ENCODE measurements around the gene SAP130.

SAP130 gene

DNA sequence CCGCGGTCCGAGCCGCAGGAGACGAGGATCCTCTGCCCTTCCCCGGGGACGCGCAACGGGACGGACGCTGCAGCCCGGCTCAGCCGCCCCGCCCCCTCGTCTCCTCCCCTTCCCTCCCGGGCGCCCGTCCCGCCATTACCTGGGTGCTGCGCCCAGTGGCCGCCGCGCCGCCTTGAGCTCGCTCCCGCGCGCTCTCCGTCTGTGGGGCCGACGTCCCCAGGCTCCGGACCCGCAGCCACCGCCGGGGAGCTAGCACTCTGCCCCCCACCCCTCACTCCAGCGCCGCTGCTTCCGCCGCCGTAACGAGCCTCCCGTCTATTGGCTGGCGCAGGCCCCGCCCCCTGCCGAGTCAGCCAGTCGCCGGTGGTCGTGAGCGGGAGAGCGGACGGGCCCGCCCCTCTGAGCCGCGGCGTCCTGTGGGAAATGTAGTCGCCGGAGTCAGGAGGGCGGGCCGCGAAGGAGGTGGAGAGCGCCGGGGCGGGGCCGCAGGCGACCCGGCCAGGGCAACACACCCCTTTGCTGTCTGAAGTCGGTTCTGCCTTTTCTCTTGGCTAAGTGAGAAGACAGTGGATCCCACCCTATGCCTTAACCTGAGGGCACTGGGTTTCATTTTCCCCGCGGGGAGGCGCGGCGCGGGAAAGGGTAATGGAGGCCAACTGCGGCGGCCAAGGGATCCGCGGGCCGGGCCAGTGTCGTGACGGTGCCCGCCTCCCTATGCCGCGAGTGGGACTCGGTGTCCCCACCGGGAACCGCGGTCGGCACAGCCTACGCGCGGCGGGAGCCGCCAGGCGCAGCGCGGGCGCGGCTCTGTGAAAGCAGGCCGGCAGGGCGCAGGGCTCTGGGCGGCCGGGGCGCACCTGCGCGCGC is at the start of gene SAP130:
Gene SAP130, minus strand, starts transcription at position 259 of the 867 bp plus-strand sequence. CDS start 1,767 bp downstream, outside the sequence.
- peak; percentile 97 for DNase-seq (ENCODE audit: low spot score)

DNA sequence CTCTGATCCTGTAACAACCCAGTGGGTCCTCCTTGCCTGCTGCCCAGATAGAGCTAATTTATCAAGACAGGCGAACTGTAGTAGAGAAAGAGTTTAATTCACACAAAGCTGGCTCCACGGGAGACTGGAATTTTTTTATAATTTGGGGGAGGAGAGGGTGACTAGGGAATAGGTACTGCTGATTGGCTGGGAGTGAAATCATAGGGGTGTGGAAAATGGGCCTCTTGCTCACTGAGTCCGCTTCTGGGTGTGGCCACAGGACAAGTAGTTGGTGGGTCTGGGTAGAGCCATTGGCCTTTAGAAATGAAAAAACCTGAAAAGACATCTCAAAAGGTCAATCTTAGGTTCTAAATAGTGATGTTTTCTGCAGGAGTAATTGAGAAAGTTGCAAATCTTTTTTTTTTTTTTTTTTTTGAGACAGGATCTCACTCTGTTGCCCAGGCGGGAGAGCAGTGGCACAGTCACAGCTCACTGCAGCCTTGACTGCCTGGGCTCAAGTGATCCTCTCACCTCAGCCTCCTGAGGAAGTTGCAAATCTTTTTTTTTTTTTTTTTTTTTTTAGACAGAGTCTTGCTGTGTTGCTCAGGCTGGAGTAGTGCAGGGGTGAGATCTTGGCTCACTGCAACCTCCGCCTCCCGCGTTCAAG is 48.7 kb upstream of the SAP130 start:
- DNase-seq (ENCODE audit: low spot score) = no peak

DNA sequence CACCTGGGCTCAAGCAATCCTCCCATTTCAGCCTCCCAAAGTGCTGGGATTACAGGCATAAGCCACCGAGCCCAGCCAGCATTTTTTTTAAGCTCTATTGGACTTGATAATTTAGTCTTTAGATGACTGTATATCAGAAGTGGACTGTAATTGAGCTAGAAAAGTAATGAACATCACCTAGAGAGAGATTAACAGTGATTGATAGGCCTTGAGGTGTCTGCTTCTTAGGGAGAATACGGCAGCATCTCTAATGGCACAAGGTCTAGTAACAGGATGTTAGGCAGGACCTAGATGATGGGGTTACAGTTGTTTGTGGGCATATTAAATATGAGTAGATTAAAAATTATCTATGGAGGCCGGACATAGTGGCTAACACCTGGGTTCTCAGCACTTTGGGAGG is 45.4 kb upstream of the SAP130 start:
- no peak for DNase-seq (ENCODE audit: low spot score)

GRCh38 chr2:128069769-128070168 is 41.9 kb upstream of the SAP130 start:
- no peak for DNase-seq (ENCODE audit: low spot score)

- DNase-seq (ENCODE audit: low spot score) = no peak
These were observed 36.5 kb upstream of the SAP130 start for GRCh38 chr2:128064353-128064752.

DNA sequence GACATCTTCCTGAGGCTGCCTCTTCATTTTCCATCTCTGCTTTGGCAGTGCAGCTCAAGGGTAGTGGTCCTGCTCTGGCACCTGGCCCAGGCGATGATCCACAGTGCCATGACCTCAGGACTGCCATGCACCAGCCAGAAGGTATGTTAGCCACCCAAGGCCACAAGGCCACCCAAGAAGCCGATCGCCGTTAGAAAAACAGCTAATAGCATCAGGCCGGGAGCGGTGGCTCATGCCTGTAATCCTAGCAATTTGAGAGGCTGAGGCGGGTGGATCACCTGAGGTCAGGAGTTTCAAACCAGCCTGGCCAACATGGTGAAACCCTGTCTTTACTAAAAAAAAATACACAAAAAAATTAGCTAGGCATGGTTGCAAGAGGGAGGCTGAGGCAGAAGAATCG is 34.7 kb upstream of the SAP130 start:
- no peak for DNase-seq (ENCODE audit: low spot score)

DNA sequence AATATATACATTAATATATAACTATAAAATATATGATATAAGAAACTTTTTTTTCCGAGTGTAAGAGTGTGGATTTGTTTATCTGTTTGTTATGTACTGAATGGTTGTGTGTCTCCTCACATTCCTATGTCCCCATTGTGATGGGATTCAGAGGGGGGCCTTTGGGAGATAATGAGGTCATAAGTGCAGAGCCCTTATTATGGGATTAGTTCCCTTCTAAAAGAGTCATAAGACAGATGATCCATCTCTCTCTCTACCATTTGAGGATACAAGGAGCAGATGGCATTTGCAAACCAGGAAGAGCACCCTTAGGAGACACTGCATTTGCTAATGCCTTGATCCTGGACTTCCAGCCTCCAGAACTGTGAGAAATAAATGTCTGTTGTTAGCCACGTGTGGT is 30.3 kb upstream of the SAP130 start:
- no peak for DNase-seq (ENCODE audit: low spot score)

DNA sequence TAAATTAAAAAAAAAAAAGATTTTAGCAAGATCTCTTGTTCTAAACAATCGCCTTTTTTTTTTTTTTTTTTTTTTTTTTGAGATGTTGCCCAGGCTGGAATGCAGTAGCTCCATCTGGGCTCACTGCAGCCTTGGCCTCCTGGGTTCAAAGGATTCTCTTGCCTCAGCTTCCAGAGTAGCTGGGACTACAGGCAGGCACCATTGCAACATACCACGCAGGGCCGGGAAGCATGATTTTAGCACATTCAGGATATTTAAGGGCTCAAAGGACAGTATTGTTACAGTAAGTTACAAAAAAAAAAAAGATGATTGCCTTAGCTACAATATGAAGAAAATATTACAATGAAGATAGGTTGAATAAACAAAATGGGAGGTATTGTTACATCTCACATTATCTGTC is 29.5 kb upstream of the SAP130 start:
- DNase-seq (ENCODE audit: low spot score) = no peak

GRCh38 chr2:128054104-128054885 is 26.4 kb upstream of the SAP130 start:
- no peak for DNase-seq (ENCODE audit: low spot score)

DNA sequence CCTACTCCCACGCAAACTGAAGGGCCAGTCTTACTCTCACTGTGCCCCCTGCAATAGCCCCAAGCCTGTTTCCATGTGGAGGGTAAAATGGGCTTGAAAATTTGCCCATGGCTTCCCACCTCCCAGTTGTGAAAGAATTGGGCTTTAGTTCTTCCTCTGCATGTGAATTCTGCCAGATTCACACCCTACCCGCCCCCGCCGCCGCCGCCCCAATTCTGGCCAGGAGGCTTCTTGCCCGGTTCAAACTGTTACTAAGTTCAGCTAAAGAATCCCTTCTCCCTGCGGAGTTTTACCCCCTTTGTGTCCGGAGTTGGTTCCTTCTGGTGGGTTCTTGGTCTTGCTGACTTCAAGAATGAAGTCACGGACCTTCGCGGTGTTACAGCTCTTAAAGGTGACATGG is 25.5 kb upstream of the SAP130 start:
- no peak for DNase-seq (ENCODE audit: low spot score)

DNA sequence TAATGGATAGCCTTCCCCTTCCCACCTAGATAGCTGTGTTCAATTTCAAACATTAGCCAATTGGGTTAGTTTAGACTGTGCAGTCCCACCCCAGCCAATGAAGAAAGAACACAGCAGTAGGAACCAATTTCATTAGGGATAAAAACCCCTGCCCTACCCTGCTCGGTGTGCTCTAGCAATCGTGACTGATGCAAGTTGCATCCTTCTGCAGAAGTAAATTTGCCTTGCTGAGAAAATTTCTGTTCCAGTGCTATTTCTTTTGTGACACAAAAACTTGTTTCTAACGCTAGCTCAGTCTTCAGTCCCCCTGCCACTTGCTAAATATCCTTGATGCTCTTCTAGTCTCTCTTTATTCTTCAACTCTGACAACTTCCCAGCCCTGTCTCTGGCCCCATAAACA is 15.2 kb upstream of the SAP130 start:
- DNase-seq (ENCODE audit: low spot score) = no peak

DNA sequence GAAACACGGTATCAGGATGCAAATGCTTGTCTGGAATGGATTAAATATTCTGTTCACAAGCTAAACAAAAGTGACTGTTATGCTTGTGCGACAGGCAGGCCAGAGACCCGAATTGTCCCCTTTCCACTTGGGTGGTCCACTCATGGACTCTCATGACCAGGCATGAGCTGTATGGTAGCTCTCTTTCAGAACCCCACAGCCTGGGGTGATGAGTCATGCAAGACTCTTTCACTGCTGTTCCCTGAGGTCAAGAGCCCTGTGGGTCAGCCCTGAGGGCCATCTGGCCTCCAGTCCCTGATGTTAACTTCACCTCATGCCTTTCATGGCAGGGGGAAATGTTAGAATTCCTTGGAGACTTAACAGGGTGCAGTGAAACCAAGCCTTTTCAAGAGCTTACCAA is 13.7 kb upstream of the SAP130 start:
- no peak for DNase-seq (ENCODE audit: low spot score)

- DNase-seq (ENCODE audit: low spot score) = no peak
These were observed 12.4 kb upstream of the SAP130 start for GRCh38 chr2:128040166-128040771.

GRCh38 chr2:128039535-128039934 is 11.7 kb upstream of the SAP130 start:
- no peak for DNase-seq (ENCODE audit: low spot score)

DNA sequence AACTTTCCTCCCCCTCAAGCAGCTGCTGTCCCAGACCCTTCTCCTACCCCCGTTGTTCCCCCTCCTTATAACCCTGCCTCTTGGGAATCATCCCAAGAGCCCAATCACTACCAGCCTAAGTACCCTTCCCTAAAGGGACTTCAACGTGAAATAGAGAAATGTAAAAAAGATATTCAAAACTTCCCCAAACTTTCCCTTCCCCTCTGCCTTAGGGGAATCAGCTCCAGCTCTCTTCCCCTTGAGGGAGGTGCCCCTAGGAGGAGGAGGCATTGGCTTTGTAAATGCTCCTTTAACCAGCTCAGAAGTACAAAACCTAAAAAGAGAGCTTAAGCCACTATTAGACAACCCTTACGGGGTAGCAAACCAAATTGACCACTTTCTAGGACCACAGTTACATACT is 10.6 kb upstream of the SAP130 start:
- no peak for DNase-seq (ENCODE audit: low spot score)

- no peak for DNase-seq (ENCODE audit: low spot score)
These were observed 9.8 kb upstream of the SAP130 start for GRCh38 chr2:128037649-128038048.

DNA sequence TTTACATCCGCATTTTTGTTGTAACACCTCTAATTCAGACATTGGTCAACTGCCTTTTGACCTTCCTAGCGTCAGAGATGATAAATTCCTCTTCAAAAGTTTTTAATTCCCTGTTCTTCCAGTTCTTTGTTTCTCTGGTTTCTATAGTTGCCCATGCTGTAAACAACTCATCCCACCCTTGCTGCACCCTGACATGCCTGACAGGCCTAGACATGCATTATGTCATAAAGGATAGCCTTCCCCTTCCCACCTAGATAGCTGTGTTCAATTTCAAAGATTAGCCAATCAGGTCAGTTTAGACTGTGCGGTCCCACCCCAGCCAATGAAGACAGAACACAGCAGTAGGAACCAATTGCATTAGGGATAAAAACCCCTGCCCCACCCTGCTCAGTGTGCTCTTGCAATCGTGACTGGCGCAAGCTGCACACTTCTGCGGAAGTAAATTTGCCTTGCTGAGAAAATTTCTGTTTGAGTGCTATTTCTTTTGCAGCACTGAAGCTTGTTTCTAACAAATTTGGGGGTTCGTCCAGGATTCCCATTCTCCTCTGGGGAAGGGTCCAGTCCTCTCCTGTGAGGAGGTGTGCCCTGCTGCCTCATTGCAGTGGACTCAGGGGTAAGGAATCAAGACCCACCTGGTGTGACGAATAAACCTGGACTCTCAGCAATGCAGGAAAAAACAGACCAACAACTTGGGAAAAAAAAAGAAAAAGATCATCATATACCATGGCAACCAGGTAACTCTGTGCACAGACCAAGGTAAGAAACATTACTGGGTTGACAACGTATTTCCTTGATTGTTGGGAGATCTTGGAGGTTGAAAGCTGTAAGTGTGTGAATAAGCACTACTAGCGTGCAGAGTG is 9.1 kb upstream of the SAP130 start:
- no peak for DNase-seq (ENCODE audit: low spot score)

DNA sequence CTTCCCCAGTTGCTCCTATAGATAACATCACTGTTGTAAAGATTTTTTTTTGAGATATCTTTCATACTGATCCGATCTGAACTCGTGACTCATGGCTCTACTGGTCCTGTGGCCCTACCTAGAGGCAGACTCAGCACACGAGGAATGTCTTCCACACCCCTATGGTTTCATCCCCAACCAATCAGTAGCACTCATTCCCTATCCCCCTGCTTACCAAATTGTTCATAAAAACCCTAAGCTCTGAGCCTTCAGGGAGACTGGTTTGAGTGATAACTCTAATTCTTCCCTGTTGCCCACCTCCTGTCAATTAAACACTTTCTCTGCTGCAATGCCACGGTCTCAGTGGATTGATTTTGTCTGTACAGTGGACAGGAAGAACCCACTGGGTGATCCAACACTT is 4.2 kb upstream of the SAP130 start:
- DNase-seq (ENCODE audit: low spot score) = no peak

DNA sequence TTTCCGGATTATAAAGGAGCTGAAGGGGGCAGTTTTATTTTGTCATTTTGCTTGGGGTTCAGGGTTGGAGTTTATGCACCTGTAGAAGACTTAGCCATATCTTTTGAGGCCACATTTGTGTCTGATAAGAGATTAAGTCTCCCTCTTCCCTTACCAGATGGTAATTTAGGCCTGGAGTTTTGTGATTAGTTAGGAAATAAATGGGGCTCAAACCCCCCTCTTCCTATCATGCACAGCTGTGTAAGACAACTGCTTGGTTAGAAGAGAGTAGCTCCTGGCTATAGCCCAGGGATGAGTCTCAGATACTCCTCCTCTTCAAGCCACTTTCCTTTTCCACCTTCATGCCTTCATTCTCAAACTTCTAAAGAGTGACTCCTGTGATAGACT is 802 bp upstream of the SAP130 start:
- DNase-seq (ENCODE audit: low spot score) = no peak

DNA sequence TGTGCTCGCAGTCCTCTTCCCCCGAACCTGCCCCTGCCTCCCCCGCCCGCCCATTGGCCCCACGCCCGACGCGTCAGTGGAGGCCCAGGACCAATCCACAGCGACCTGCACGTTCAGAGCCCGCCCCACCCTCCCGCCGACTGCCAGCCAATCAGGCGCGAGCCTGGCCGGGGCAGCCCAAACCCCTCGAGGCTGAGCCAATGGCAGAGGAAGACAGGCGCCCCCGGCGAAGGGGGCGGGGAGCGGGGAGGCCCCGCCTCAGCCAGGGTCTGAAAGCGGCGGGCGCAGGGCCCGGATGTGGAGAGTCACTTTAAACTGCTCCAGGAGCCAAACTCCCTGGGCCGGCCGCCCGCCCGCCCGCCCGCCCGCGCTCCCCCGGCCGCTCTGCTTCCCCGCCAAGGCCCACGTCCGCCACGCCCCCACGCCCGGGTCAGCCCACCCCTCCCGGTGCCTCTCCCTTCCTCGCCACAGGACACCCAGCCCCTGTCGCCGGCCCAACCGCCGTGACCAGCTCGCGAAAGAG is 520 bp downstream of the SAP130 start:
- DNase-seq (ENCODE audit: low spot score) = peak; percentile 100

Data from CD4-positive, alpha-beta T cell treated with Interleukin-15 for 4 hours (primary cell).